ENCODE data around the gene RIN1.

GRCh38 chr11:66349084-66349386, 12.8 kb upstream of the RIN1 start:
- TF ChIP-seq, protein P1, sequence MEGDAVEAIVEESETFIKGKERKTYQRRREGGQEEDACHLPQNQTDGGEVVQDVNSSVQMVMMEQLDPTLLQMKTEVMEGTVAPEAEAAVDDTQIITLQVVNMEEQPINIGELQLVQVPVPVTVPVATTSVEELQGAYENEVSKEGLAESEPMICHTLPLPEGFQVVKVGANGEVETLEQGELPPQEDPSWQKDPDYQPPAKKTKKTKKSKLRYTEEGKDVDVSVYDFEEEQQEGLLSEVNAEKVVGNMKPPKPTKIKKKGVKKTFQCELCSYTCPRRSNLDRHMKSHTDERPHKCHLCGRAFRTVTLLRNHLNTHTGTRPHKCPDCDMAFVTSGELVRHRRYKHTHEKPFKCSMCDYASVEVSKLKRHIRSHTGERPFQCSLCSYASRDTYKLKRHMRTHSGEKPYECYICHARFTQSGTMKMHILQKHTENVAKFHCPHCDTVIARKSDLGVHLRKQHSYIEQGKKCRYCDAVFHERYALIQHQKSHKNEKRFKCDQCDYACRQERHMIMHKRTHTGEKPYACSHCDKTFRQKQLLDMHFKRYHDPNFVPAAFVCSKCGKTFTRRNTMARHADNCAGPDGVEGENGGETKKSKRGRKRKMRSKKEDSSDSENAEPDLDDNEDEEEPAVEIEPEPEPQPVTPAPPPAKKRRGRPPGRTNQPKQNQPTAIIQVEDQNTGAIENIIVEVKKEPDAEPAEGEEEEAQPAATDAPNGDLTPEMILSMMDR (IDR thresholded peaks at IDR 0.05): no peak
- no peak for TF ChIP-seq POLR2A (IDR thresholded peaks at IDR 0.05)
- TF ChIP-seq POLR2AphosphoS5 (IDR thresholded peaks at IDR 0.05): no peak
